NT2/D1 (cell line): Measurements from ENCODE around the gene OR2A25.

Experiments used
- DNase-seq: peaks from one replicate; pipeline ENCODE4 v3.0.0-alpha.2; 2011; ENCODE audit warnings: low read depth, low spot score
- H3K27me3 ChIP-seq: 2 replicates; pipeline ENCODE4 v1.6.0; 2011; ENCODE audit warnings: mild to moderate bottlenecking; ENCODE audit not compliant: insufficient read length, insufficient read depth
- H3K36me3 ChIP-seq: 2 replicates; pipeline ENCODE4 v1.6.1; 2011; ENCODE audit warnings: mild to moderate bottlenecking, low read length, mixed read lengths; ENCODE audit not compliant: insufficient read depth, insufficient read length
- H3K4me1 ChIP-seq: 2 replicates; pipeline ENCODE4 v1.5.1; 2011; ENCODE audit not compliant: insufficient read depth, insufficient read length
- H3K4me3 ChIP-seq: 2 replicates; pipeline ENCODE4 v1.5.1; 2011; ENCODE audit warnings: low read depth; ENCODE audit not compliant: insufficient read length
- H3K9ac ChIP-seq: 2 replicates; pipeline ENCODE4 v1.6.0; 2011; ENCODE audit warnings: low read depth; ENCODE audit not compliant: insufficient read length
- H3K9me3 ChIP-seq: 2 replicates; pipeline ENCODE4 v1.5.1; 2011; ENCODE audit warnings: mild to moderate bottlenecking, low read length; ENCODE audit not compliant: insufficient read depth
- SUZ12 ChIP-seq: IDR thresholded peaks from 2 replicates; pipeline ENCODE4 v1.6.1; 2011; ENCODE audit not compliant: insufficient read length, insufficient read depth; ENCODE audit errors: extremely low read depth
- YY1 ChIP-seq: IDR thresholded peaks from 2 replicates; pipeline ENCODE4 v1.6.1; 2011; ENCODE audit not compliant: insufficient read length, insufficient read depth
- ZNF274 ChIP-seq: IDR thresholded peaks from 2 replicates; pipeline ENCODE4 v1.6.1; 2011; ENCODE audit warnings: mild to moderate bottlenecking, low read depth, low read length

The OR2A25 gene

GRCh38 chr7:144069511-144069910 is at the start of gene OR2A25:
Gene OR2A25, plus strand, starts transcription at chr7:144069811. Its CDS starts 4,409 bp downstream, at chr7:144074220.
- Histone ChIP-seq H3K4me1 (no peaks in the 10 kb centered on the region), H3K9me3 (no peaks in the 10 kb centered on the region), H3K4me3 (no peak within 1 kb of the TSS), H3K27me3 (no peaks in the 10 kb centered on the region), H3K9ac (no peak within 1 kb of the TSS), H3K36me3 (no peaks in the 10 kb centered on the region)
- DNase-seq, result no peak
- TF ChIP-seq SUZ12 (no peak), YY1 (no peak), ZNF274 (no peak)

GRCh38 chr7:144020340-144020739 is 49.3 kb upstream of the OR2A25 start:
- H3K9ac ChIP-seq, result no peak overlapping the region
- H3K9me3 ChIP-seq, result peaks cover 9% of the 10 kb centered on the region; the same call in 1 of the 2 replicates
- DNase-seq, result no peak
- no peaks in the 10 kb centered on the region for H3K4me1 ChIP-seq
- no peaks in the 10 kb centered on the region for H3K36me3 ChIP-seq
- TF ChIP-seq SUZ12 (no peak), YY1 (no peak), ZNF274 (no peak)
- H3K4me3 ChIP-seq, result no peak overlapping the region
- no peaks in the 10 kb centered on the region for H3K27me3 ChIP-seq

GRCh38 chr7:144022169-144022568 is 47.4 kb upstream of the OR2A25 start:
- no peaks in the 10 kb centered on the region for H3K36me3 ChIP-seq
- H3K4me3 ChIP-seq, result no peak overlapping the region
- H3K4me1 ChIP-seq, result no peaks in the 10 kb centered on the region
- H3K9ac ChIP-seq, result no peak overlapping the region
- peaks cover 9% of the 10 kb centered on the region; the same call in 1 of the 2 replicates for H3K9me3 ChIP-seq
- TF ChIP-seq ZNF274 (no peak), SUZ12 (no peak), YY1 (no peak)
- H3K27me3 ChIP-seq, result no peaks in the 10 kb centered on the region
- DNase-seq, result peak; percentile 33

- peaks cover 8% of the 10 kb centered on the region; the same call in 1 of the 2 replicates for H3K9me3 ChIP-seq
- no peak for TF ChIP-seq YY1
- TF ChIP-seq ZNF274, result no peak
- TF ChIP-seq SUZ12, result no peak
These were observed 46.3 kb upstream of the OR2A25 start for GRCh38 chr7:144023171-144023827.

GRCh38 chr7:144024213-144024612 is 45.4 kb upstream of the OR2A25 start:
- Histone ChIP-seq H3K4me3 (no peak overlapping the region), H3K9ac (no peak overlapping the region), H3K36me3 (no peaks in the 10 kb centered on the region), H3K9me3 (no peaks in the 10 kb centered on the region), H3K4me1 (no peaks in the 10 kb centered on the region), H3K27me3 (no peaks in the 10 kb centered on the region)
- DNase-seq, result no peak
- TF ChIP-seq SUZ12 (no peak), YY1 (no peak), ZNF274 (no peak)

More at GRCh38 chr7:144023171-144023827, 46.3 kb upstream of the OR2A25 start:
- Histone ChIP-seq H3K4me3 (no peak overlapping the region), H3K9ac (no peak overlapping the region), H3K36me3 (no peaks in the 10 kb centered on the region), H3K4me1 (no peaks in the 10 kb centered on the region), H3K27me3 (no peaks in the 10 kb centered on the region)
- no peak for DNase-seq

- H3K4me3 ChIP-seq, result no peak overlapping the region
- DNase-seq, result no peak
- no peaks in the 10 kb centered on the region for H3K36me3 ChIP-seq
- H3K4me1 ChIP-seq, result no peaks in the 10 kb centered on the region
- H3K9ac ChIP-seq, result no peak overlapping the region
- H3K27me3 ChIP-seq, result no peaks in the 10 kb centered on the region
- no peak for TF ChIP-seq ZNF274
- TF ChIP-seq SUZ12, result no peak
- no peak for TF ChIP-seq YY1
- no peaks in the 10 kb centered on the region for H3K9me3 ChIP-seq
These were observed 43.3 kb upstream of the OR2A25 start for GRCh38 chr7:144026203-144026883.

GRCh38 chr7:144027070-144027469 is 42.5 kb upstream of the OR2A25 start:
- Histone ChIP-seq H3K36me3 (no peaks in the 10 kb centered on the region), H3K4me3 (no peak overlapping the region), H3K9ac (no peak overlapping the region), H3K27me3 (no peaks in the 10 kb centered on the region), H3K9me3 (no peaks in the 10 kb centered on the region), H3K4me1 (no peaks in the 10 kb centered on the region)
- TF ChIP-seq ZNF274 (no peak), SUZ12 (no peak), YY1 (no peak)
- no peak for DNase-seq
